BLaER1 treated with 17β-estradiol and CSF1 and Interleukin-3, amounts not matched to agents 10 nM and 100 nM (cell line): ENCODE data around the gene MEGF9.

Source experiments
- H3K27ac ChIP-seq, 11 experiments: shearing (Covaris generic); formaldehyde crosslinking; 2 replicates each; pipeline ENCODE4 v1.8.1; 2022
- H3K27me3 ChIP-seq, 11 experiments: shearing (Covaris generic); formaldehyde crosslinking; 2 replicates each; pipeline ENCODE4 v1.8.1; 2022
- H3K36me3 ChIP-seq, 11 experiments: shearing (Covaris generic); formaldehyde crosslinking; 2 replicates each; pipeline ENCODE4 v1.8.1; 2022
- H3K4me1 ChIP-seq, 10 experiments: shearing (Covaris generic); formaldehyde crosslinking; 2 replicates each; pipeline ENCODE4 v1.8.1; 2022
- H3K4me2 ChIP-seq, 11 experiments: shearing (Covaris generic); formaldehyde crosslinking; 2 replicates each; pipeline ENCODE4 v1.8.1; 2022
- H3K4me3 ChIP-seq, 10 experiments: shearing (Covaris generic); formaldehyde crosslinking; 2 replicates each; pipeline ENCODE4 v1.8.1; 2022
- H3K9ac ChIP-seq, 11 experiments: shearing (Covaris generic); formaldehyde crosslinking; 2 replicates each; pipeline ENCODE4 v1.8.1; 2022
- H3K9me3 ChIP-seq, 11 experiments: shearing (Covaris generic); formaldehyde crosslinking; replicated peaks in 1 of 11; 2 replicates each; pipeline ENCODE4 v1.8.1; 2022
- H4K20me1 ChIP-seq, 11 experiments: shearing (Covaris generic); formaldehyde crosslinking; 2 replicates each; pipeline ENCODE4 v1.8.1; 2022
- Cebpa-rat ChIP-seq, 11 experiments: shearing (Covaris generic); IDR thresholded peaks; 2 replicates each; pipeline ENCODE4 v1.8.1; 2022

Gene MEGF9

GRCh38 chr9:120736881-120737280 lies 22.6 kb upstream of the MEGF9 start:
- Histone ChIP-seq H3K36me3 (no peaks in the 10 kb centered on the region), H3K27ac (peak overlapping the region in 4 of 11 experiments; percentile 58 to 77 (median 68); a peak in 4 of 22 replicates), H3K9me3 (peaks cover 0 to 7% (median 0%) of the 10 kb centered on the region in 11 experiments; a peak in 1 of 22 replicates), H3K9ac (no peak overlapping the region), H3K4me3 (no peak overlapping the region), H3K4me2 (peak overlapping the region in 2 of 11 experiments; percentile 45 to 64; a peak in 3 of 22 replicates), H3K27me3 (no peaks in the 10 kb centered on the region), H3K4me1 (peaks cover 7 to 61% (median 18%) of the 10 kb centered on the region in 10 experiments; a peak in 18 of 20 replicates), H4K20me1 (no peaks in the 10 kb centered on the region)
- TF ChIP-seq Cebpa-rat (IDR thresholded peaks at IDR 0.05) = no peak

DNA sequence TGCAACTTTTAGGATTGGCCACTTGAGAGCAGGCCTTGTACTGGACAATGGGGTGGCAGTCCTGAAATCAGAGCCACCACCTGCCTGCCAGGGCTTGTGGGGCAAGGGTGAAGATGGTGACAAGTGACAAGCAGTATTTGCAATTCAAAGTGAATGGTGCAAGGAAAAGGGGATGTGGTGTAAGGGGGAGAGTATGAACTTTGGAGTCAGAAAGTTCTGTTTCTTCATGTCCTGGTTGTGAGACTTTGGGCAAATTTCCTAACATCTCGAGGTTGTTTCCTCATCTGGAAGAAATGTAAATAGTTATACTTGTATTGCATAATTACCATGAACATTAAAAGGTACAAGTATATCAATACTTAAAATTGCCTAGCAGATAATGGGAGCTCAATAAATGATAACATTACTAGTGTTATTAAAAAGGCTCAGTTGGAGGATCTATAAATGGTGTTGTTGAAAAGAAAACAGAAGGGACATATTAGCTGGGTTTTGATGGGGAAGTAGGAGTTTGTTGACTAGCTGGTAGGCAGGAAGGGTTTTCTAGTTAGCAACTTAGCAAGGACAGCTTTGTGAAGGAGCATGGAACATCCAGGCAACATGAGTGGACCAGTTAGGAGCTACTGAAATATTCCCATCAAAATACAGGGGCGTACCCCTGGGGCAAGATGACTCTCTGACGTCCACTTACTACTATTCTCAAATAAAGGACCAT lies 21.3 kb upstream of the MEGF9 start:
- peaks cover 7 to 51% (median 18%) of the 10 kb centered on the region in 10 experiments; a peak in 18 of 20 replicates for H3K4me1 ChIP-seq
- H3K4me2 ChIP-seq = peak overlapping the region; percentile 2 to 64 (median 36); a peak in 19 of 22 replicates

DNA sequence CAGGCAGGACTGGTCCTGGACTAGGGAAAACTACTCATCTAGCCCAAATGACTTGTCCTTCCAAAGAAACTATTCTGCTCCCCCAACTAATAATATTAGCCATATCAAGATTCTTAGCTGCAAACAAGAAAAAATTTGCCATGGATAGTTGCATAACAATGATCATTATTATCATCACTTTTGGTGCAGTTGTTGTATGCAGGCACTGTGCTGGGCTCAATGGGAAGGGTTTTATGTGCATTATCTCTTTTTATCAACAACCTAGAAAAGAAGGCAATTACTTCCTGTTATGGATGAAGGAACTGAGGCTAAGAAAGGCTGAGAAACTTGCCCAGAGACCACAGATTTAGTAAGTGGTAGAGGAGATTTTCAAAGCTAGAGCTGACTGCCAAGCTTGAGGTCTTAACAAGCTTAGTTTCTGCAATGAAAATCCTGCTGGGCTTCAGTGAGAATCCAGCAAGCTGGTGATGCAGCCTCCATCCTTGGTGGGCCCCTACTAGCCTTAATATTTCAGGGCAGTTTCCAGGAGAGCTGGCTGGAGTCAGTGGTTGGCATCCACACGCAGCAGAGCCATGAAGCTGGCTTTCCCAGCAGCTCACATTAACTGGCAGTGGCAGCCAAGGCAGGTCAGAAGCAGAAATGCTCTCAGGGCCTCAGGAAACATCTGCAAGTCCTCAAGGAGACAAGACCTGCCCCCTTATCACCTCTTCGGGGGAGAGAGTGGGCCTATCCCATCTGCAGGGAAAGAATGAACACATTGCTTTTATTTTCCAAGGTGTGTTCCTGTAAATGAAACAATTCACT lies 20.5 kb upstream of the MEGF9 start:
- H3K4me2 ChIP-seq = peak overlapping the region; percentile 2 to 64 (median 36); a peak in 18 of 22 replicates
- peaks cover 7 to 49% (median 21%) of the 10 kb centered on the region in 10 experiments; a peak in 18 of 20 replicates for H3K4me1 ChIP-seq
- no peaks in the 10 kb centered on the region for H4K20me1 ChIP-seq
- H3K36me3 ChIP-seq = no peaks in the 10 kb centered on the region
- peak overlapping the region; percentile 10 to 77 (median 58); a peak in 18 of 22 replicates for H3K27ac ChIP-seq
- peaks cover 0 to 4% (median 0%) of the 10 kb centered on the region in 11 experiments; a peak in 1 of 22 replicates for H3K9me3 ChIP-seq
- TF ChIP-seq Cebpa-rat (IDR thresholded peaks at IDR 0.05) = no peak
- no peaks in the 10 kb centered on the region for H3K27me3 ChIP-seq
- peak overlapping the region in 7 of 11 experiments; percentile 1 to 53 (median 33); a peak in 13 of 22 replicates for H3K9ac ChIP-seq
- no peak overlapping the region for H3K4me3 ChIP-seq

More for the DNA sequence above, 21.3 kb upstream of the MEGF9 start:
- Histone ChIP-seq H3K27ac (peak overlapping the region; percentile 10 to 77 (median 58); a peak in 19 of 22 replicates), H3K9me3 (peaks cover 0 to 7% (median 0%) of the 10 kb centered on the region in 11 experiments; a peak in 1 of 22 replicates), H3K27me3 (no peaks in the 10 kb centered on the region), H3K36me3 (no peaks in the 10 kb centered on the region), H3K9ac (peak overlapping the region in 7 of 11 experiments; percentile 1 to 56 (median 33); a peak in 10 of 22 replicates), H3K4me3 (no peak overlapping the region), H4K20me1 (no peaks in the 10 kb centered on the region)
- TF ChIP-seq Cebpa-rat (IDR thresholded peaks at IDR 0.05) = peak in 9 of 11 experiments; percentile 10 to 90 (median 69); a peak in 11 of 22 replicates

DNA sequence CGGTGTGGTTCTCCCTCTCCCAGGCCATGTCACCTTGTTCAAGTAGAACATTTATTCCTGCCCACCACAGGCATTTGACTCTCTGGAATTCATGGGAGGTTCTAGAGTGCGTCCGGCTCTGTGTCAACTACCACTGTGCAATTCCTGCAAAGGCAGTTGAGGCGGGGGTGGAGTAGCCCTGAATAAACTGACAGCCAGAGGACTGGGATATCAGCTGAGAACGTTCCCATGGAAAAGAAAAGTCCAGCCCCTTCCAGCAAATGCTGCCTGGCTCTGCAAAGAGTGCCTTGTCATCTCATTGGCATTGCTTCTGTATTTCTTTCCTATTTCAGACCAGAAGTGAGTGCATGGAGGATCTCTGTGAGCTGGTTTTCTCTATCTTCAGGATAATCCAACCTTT lies 18.9 kb upstream of the MEGF9 start:
- no peak for TF ChIP-seq Cebpa-rat (IDR thresholded peaks at IDR 0.05)
- Histone ChIP-seq H3K4me2 (no peak overlapping the region), H3K4me1 (peaks cover 7 to 63% (median 27%) of the 10 kb centered on the region in 10 experiments; a peak in 18 of 20 replicates), H3K27ac (no peak overlapping the region), H3K9ac (no peak overlapping the region), H3K27me3 (no peaks in the 10 kb centered on the region), H3K4me3 (no peak overlapping the region), H3K36me3 (no peaks in the 10 kb centered on the region), H3K9me3 (peaks cover 0 to 4% (median 0%) of the 10 kb centered on the region in 11 experiments; a peak in 1 of 22 replicates), H4K20me1 (no peaks in the 10 kb centered on the region)

GRCh38 chr9:120730654-120731514 lies 16.6 kb upstream of the MEGF9 start:
- H3K4me1 ChIP-seq = peaks cover 7 to 42% (median 24%) of the 10 kb centered on the region in 10 experiments; a peak in 18 of 20 replicates
- no peaks in the 10 kb centered on the region for H3K27me3 ChIP-seq
- H3K9me3 ChIP-seq = no peaks in the 10 kb centered on the region
- no peak overlapping the region for H3K27ac ChIP-seq
- H3K4me2 ChIP-seq = no peak overlapping the region; a peak in 1 of 22 replicates
- H3K4me3 ChIP-seq = no peak overlapping the region
- H4K20me1 ChIP-seq = no peaks in the 10 kb centered on the region
- H3K9ac ChIP-seq = no peak overlapping the region
- no peak for TF ChIP-seq Cebpa-rat (IDR thresholded peaks at IDR 0.05)
- no peaks in the 10 kb centered on the region for H3K36me3 ChIP-seq

- Histone ChIP-seq H3K27ac (peak overlapping the region in 2 of 11 experiments; percentile 23 to 28; a peak in 2 of 22 replicates), H3K27me3 (no peaks in the 10 kb centered on the region), H3K4me3 (no peak overlapping the region), H3K36me3 (no peaks in the 10 kb centered on the region), H3K9me3 (no peaks in the 10 kb centered on the region), H3K4me2 (peak overlapping the region in 8 of 11 experiments; percentile 9 to 76 (median 60); a peak in 15 of 22 replicates), H3K4me1 (peaks cover under 1 to 32% (median 13%) of the 10 kb centered on the region in 10 experiments; a peak in 17 of 20 replicates), H4K20me1 (no peaks in the 10 kb centered on the region), H3K9ac (no peak overlapping the region)
- TF ChIP-seq Cebpa-rat (IDR thresholded peaks at IDR 0.05) = no peak
Observed at GRCh38 chr9:120729791-120730241, 15.5 kb upstream of the MEGF9 start.

DNA sequence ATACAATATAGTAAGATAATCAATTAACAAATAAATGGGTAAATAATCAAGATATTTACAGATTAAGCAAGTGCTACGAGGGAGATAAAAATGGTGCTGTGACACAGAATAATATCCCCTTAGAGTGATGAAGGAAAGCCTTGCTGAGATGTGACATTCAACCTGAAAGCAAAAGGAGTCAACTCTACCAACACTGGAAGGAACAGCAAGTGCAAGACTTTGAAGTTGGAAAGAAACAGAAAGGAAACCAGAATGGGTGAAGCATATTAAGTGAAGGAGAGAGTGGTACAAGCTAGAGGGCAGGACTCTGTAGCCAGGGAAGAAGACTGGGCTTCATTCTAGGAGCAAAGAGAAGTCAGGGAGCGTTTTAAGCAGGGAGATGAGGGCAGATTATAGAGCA lies 12.2 kb upstream of the MEGF9 start:
- peaks cover 0 to 22% (median 8%) of the 10 kb centered on the region in 10 experiments; a peak in 11 of 20 replicates for H3K4me1 ChIP-seq
- no peak overlapping the region for H3K4me3 ChIP-seq
- no peak overlapping the region for H3K4me2 ChIP-seq
- H3K9me3 ChIP-seq = no peaks in the 10 kb centered on the region
- H3K9ac ChIP-seq = no peak overlapping the region
- no peak overlapping the region for H3K27ac ChIP-seq
- no peaks in the 10 kb centered on the region for H4K20me1 ChIP-seq
- no peaks in the 10 kb centered on the region for H3K27me3 ChIP-seq
- H3K36me3 ChIP-seq = no peaks in the 10 kb centered on the region
- no peak for TF ChIP-seq Cebpa-rat (IDR thresholded peaks at IDR 0.05)

- Histone ChIP-seq H3K4me1 (peaks cover 0 to 21% (median 8%) of the 10 kb centered on the region in 10 experiments; a peak in 11 of 20 replicates), H3K4me3 (no peak overlapping the region), H3K4me2 (no peak overlapping the region), H3K9me3 (no peaks in the 10 kb centered on the region), H3K9ac (no peak overlapping the region), H4K20me1 (no peaks in the 10 kb centered on the region), H3K36me3 (no peaks in the 10 kb centered on the region), H3K27me3 (no peaks in the 10 kb centered on the region), H3K27ac (no peak overlapping the region)
- no peak for TF ChIP-seq Cebpa-rat (IDR thresholded peaks at IDR 0.05)
Observed at GRCh38 chr9:120725907-120726306, 11.6 kb upstream of the MEGF9 start.
